Gastrocnemius medialis (tissue), 4 donors: Measurements from ENCODE around the gene HINT2. TPM values are rescaled to one million over a fixed set of nuclear protein-coding genes. Genes with fewer than 3 reads are reported as not detected.

Experiments used
- ATAC-seq, 2 donors: fragments of 150-250 bp; one replicate each; pipeline ENCODE4 v1.9.1; 2016
- DNase-seq, 2 donors: peaks; one replicate each; pipeline ENCODE4 v3.0.0-alpha.2; 2019
- H3K27ac ChIP-seq, 4 donors: fragments of 200-600 bp; sonication (generic); 1 replicate in 1 of 4; 2 replicates in 3 of 4; pipeline ENCODE4 v1.5.1; 2016 to 2018; ENCODE audit warnings: mild to moderate bottlenecking in 2 of 4, moderate library complexity in 1 of 4
- H3K27me3 ChIP-seq, 3 donors: fragments of 200-600 bp; sonication (generic) in 2 of 3; 1 replicate in 1 of 3; 2 replicates in 2 of 3; pipeline versions ENCODE4 v1.5.1 to v1.6.0; 2016 to 2019; ENCODE audit warnings: mild to moderate bottlenecking in 1 of 3, moderate library complexity in 1 of 3
- H3K36me3 ChIP-seq, 2 donors: fragments of 200-600 bp; sonication (generic) in 1 of 2; one replicate each; pipeline ENCODE4 v1.5.1; 2017 to 2018
- H3K4me1 ChIP-seq, 2 donors: fragments of 200-600 bp; sonication (generic) in 1 of 2; one replicate each; pipeline ENCODE4 v1.5.1; 2016 to 2017; ENCODE audit warnings: mild to moderate bottlenecking in 2 of 2
- H3K4me3 ChIP-seq, 4 donors: fragments of 200-600 bp; sonication (generic) in 3 of 4; 1 replicate in 1 of 4; 2 replicates in 3 of 4; pipeline ENCODE4 v1.5.1; 2016 to 2019; ENCODE audit warnings: mild to moderate bottlenecking in 2 of 4
- H3K9me3 ChIP-seq, 3 donors: fragments of 200-600 bp; sonication (generic) in 2 of 3; 1 replicate in 1 of 3; 2 replicates in 2 of 3; pipeline ENCODE4 v1.5.1; 2016 to 2019
- CTCF ChIP-seq, 5 experiments: fragments of 450-650 bp in 3 of 5; fragments of 200-600 bp in 2 of 5; sonication (generic) in 2 of 5; IDR thresholded peaks in 4 of 5; conservative IDR thresholded peaks in 1 of 5; 1 replicate in 4 of 5; 2 replicates in 1 of 5; pipeline ENCODE4 v1.5.1; 2016 to 2019; ENCODE audit warnings: antibody characterized with exemption in 5 of 5, mild to moderate bottlenecking in 3 of 5, moderate library complexity in 3 of 5
- POLR2A ChIP-seq, 2 donors: fragments of 450-650 bp; IDR thresholded peaks; one replicate each; pipeline ENCODE4 v1.6.1; 2017; ENCODE audit warnings: antibody characterized with exemption in 2 of 2, mild to moderate bottlenecking in 2 of 2, moderate library complexity in 2 of 2
- in situ Hi-C, 4 donors: fragments of 200-750 bp; cut with MboI; loops; one replicate each; pipeline versions ENCODE4 v1.15.0 to v1.8.0; 2017; ENCODE audit warnings: low sequenced_read_pairs in 4 of 4
- intact Hi-C: fragments of 100-400 bp; cut with DNase I; formaldehyde crosslinking; loops from one replicate; pipeline ENCODE4 v1.15.1; 2023; ENCODE audit warnings: low total_unique reads
- total RNA-seq, 4 donors: library from RNA; depleted of rRNA; stranded (reverse); fragments of >200 nt; gene quantifications; one replicate each; pipeline versions ENCODE4 v1.1.0 to v1.2.3, GENCODE V29; 2016

The HINT2 gene
- total RNA-seq, 4 donors from 2014 or later = 4.5 to 26.7 (median 22.0) TPM

- TF ChIP-seq POLR2A (IDR thresholded peaks at IDR 0.05) = no peak
- TF ChIP-seq CTCF (IDR thresholded peaks at IDR 0.05 in 4 of 5, conservative IDR thresholded peaks at IDR 0.05 in 1 of 5) = no peak
- DNase-seq (no peak), ATAC-seq (no peak)
- peaks cover 0 to 7% of the 10 kb centered on the region in 2 donors for H3K36me3 ChIP-seq
- in situ Hi-C loops = no loop called here
- no peak overlapping the region for H3K27ac ChIP-seq
- no peaks in the 10 kb centered on the region for H3K9me3 ChIP-seq
- no peaks in the 10 kb centered on the region for H3K27me3 ChIP-seq
- H3K4me1 ChIP-seq = no peaks in the 10 kb centered on the region
- intact Hi-C loops = no loop called here
- no peak overlapping the region for H3K4me3 ChIP-seq
Measured at GRCh38 chr9:35854091-35854762, 39.4 kb upstream of the HINT2 start.

GRCh38 chr9:35852876-35853865 lies 38.3 kb upstream of the HINT2 start:
- H3K27me3 ChIP-seq = no peaks in the 10 kb centered on the region
- intact Hi-C loops = no loop called here
- ATAC-seq = no peak

GRCh38 chr9:35852267-35852815 lies 37.5 kb upstream of the HINT2 start:
- in situ Hi-C loops = no loop called here
- Histone ChIP-seq H3K9me3 (no peaks in the 10 kb centered on the region), H3K27me3 (no peaks in the 10 kb centered on the region), H3K27ac (no peak overlapping the region), H3K4me3 (no peak overlapping the region), H3K36me3 (peaks cover 0 to 7% of the 10 kb centered on the region in 2 donors), H3K4me1 (peaks cover 12 to 13% of the 10 kb centered on the region in 2 donors)
- ATAC-seq (no peak), DNase-seq (no peak)
- TF ChIP-seq POLR2A (IDR thresholded peaks at IDR 0.05) = no peak
- TF ChIP-seq CTCF (IDR thresholded peaks at IDR 0.05 in 4 of 5, conservative IDR thresholded peaks at IDR 0.05 in 1 of 5) = no peak
- intact Hi-C loops = no loop called here

More at GRCh38 chr9:35852876-35853865, 38.3 kb upstream of the HINT2 start:
- Histone ChIP-seq H3K36me3 (peaks cover 0 to 7% of the 10 kb centered on the region in 2 donors), H3K4me3 (no peak overlapping the region), H3K27ac (no peak overlapping the region), H3K9me3 (no peaks in the 10 kb centered on the region), H3K4me1 (peaks cover 4 to 5% of the 10 kb centered on the region in 2 donors)
- in situ Hi-C loops = no loop called here
- no peak for TF ChIP-seq POLR2A (IDR thresholded peaks at IDR 0.05)
- no peak for TF ChIP-seq CTCF (IDR thresholded peaks at IDR 0.05 in 4 of 5, conservative IDR thresholded peaks at IDR 0.05 in 1 of 5)
- no peak for DNase-seq

GRCh38 chr9:35847792-35848572 lies 33.1 kb upstream of the HINT2 start:
- no peak overlapping the region for H3K4me3 ChIP-seq
- intact Hi-C loops = no loop called here
- peaks cover 0 to 13% of the 10 kb centered on the region in 2 donors for H3K36me3 ChIP-seq
- peak in 1 of 2 donors; percentile 22 for DNase-seq
- no peaks in the 10 kb centered on the region for H3K27me3 ChIP-seq
- ATAC-seq = peak; percentile 76 to 97
- no peaks in the 10 kb centered on the region for H3K9me3 ChIP-seq
- H3K27ac ChIP-seq = peak overlapping the region; percentile 57 to 80 (median 74)
- TF ChIP-seq POLR2A (IDR thresholded peaks at IDR 0.05) = no peak
- TF ChIP-seq CTCF (IDR thresholded peaks at IDR 0.05 in 4 of 5, conservative IDR thresholded peaks at IDR 0.05 in 1 of 5) = no peak
- in situ Hi-C loops = no loop called here
- peaks cover 29 to 39% of the 10 kb centered on the region in 2 donors for H3K4me1 ChIP-seq
